Pancreas (tissue), 10 donors: ENCODE results near the gene SERTM1. TPM values are rescaled to one million over a fixed set of nuclear protein-coding genes. Genes with fewer than 3 reads are reported as not detected.

Experiments
- ATAC-seq, 4 donors: fragments of 200-7000 bp; cut with Tn5 transposase; one replicate each; pipeline versions ENCODE4 v1.8.0 to v1.9.1; 2020; ENCODE audit warnings: mild to moderate bottlenecking in 4 of 4, moderate library complexity in 4 of 4
- DNase-seq, 6 donors: peaks; one replicate each; pipeline ENCODE4 v3.0.0-alpha.2; 2020
- FAIRE-seq: peaks from 2 replicates; lab custom pipeline; 2012; peaks lifted over from hg19 to GRCh38; lab: Jason Lieb, UNC
- H3K27ac ChIP-seq, 4 donors: fragments of 200-600 bp; sonication (generic); 1 replicate in 3 of 4; 2 replicates in 1 of 4; pipeline versions ENCODE4 v1.5.0 to v1.8.0; 2020
- H3K27me3 ChIP-seq, 4 donors: fragments of 200-600 bp; one replicate each; pipeline ENCODE4 v1.8.0; 2021
- H3K36me3 ChIP-seq, 3 donors: fragments of 200-600 bp; sonication (generic) in 1 of 3; one replicate each; pipeline versions ENCODE4 v1.5.0 to v1.8.0; 2020 to 2021
- H3K4me1 ChIP-seq, 3 donors: fragments of 200-600 bp; one replicate each; pipeline ENCODE4 v1.8.0; 2021
- H3K4me3 ChIP-seq, 4 donors: fragments of 200-600 bp; sonication (generic) in 2 of 4; one replicate each; pipeline versions ENCODE4 v1.5.0 to v1.8.0; 2020 to 2021
- H3K9me3 ChIP-seq, 4 donors: fragments of 200-600 bp; one replicate each; pipeline ENCODE4 v1.8.0; 2021
- WGBS, 2 donors: extraction: QIAGEN DNeasy Blood & Tissue Kit; methylation state at CpG; one replicate each; pipeline ENCODE4 v1.1.7; 2013; 5-methylcytosine and 5-hydroxymethylcytosine counted together
- intact Hi-C, 3 donors: fragments of 100-400 bp; cut with DNase I; formaldehyde crosslinking; loops; one replicate each; pipeline versions ENCODE4 v1.11.1 to v1.14.2; 2022
- polyA plus RNA-seq, 2 donors: library from polyadenylated mRNA; stranded (reverse); fragments of 200-250 nt; gene quantifications; one replicate each; pipeline ENCODE4 v1.2.3, GENCODE V29; 2013
- total RNA-seq, 6 donors: library from RNA; stranded (reverse); fragmentation: NEBNext Ultra II Directional in 4 of 6; extraction: Animal tissue kit (Norgen Biotek cat#: 25700) in 4 of 6; gene quantifications; one replicate each; pipeline versions ENCODE4 v1.2.1 to v1.2.4, GENCODE V29; 2021 to 2023
- TF ChIP-seq, protein P1 (sequence below), 4 donors: fragments of 200-600 bp; sonication (generic) in 3 of 4; IDR thresholded peaks; one replicate each; pipeline versions ENCODE4 v1.5.0 to v1.8.0; 2021; ENCODE audit warnings: antibody characterized with exemption in 4 of 4
- donor health status: healthy with polysubstance abuse.
- donor health status: DM: no; HTN: no; CAD: no; lungs with moderate emphysema.
- donor health status: DM: no; HTN: no; CAD: no.
- donor health status: control.
- donor health status: control.
- donor health status: Bipolar disorder and iron deficiency.
- donor health status: DM: yes; HTN: yes; CAD: no.
- donor health status: DM: no; HTN: no; CAD: no.
- donor health status: DM: no; HTN: no; CAD: no.
- donor health status: DM: yes; HTN: yes; CAD: no.

SERTM1 gene
- total and polyA plus RNA-seq, 8 donors: 0.04 to 1.1 (median 0.25) TPM; not detected in 2

DNA sequence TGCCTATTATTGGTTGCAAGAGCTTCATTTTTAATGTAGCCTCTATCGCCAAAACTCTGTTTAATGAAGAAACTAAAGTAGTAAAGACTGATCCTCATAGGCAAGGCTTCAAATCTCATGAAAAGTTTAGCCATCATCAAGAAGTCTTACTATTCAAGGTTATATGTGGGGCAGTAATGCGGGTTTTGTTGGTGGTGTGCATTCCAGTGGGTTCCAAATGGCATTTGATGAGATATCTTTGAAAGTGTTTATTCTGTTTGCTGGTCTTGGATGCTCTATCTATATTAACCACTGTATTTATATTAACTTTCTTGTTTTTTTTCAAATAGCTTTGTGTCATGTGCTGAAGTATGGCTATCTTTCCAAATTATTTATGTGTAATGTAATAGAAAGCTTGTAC lies 72.2 kb downstream of the SERTM1 start:
- FAIRE-seq (no peak), DNase-seq (no peak), ATAC-seq (no peak)
- no peaks in the 10 kb centered on the region for H3K36me3 ChIP-seq
- no peaks in the 10 kb centered on the region for H3K9me3 ChIP-seq
- TF ChIP-seq, protein P1, sequence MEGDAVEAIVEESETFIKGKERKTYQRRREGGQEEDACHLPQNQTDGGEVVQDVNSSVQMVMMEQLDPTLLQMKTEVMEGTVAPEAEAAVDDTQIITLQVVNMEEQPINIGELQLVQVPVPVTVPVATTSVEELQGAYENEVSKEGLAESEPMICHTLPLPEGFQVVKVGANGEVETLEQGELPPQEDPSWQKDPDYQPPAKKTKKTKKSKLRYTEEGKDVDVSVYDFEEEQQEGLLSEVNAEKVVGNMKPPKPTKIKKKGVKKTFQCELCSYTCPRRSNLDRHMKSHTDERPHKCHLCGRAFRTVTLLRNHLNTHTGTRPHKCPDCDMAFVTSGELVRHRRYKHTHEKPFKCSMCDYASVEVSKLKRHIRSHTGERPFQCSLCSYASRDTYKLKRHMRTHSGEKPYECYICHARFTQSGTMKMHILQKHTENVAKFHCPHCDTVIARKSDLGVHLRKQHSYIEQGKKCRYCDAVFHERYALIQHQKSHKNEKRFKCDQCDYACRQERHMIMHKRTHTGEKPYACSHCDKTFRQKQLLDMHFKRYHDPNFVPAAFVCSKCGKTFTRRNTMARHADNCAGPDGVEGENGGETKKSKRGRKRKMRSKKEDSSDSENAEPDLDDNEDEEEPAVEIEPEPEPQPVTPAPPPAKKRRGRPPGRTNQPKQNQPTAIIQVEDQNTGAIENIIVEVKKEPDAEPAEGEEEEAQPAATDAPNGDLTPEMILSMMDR (IDR thresholded peaks at IDR 0.05): no peak
- intact Hi-C loops: no loop called here
- no peak overlapping the region for H3K4me3 ChIP-seq
- no peaks in the 10 kb centered on the region for H3K27me3 ChIP-seq
- 71 to 92% methylated on average over 2 of the region's 2 CpGs for WGBS, 2 donors
- no peak overlapping the region for H3K27ac ChIP-seq
- H3K4me1 ChIP-seq: no peaks in the 10 kb centered on the region

Other genes starting within 250 kb of the SERTM1 start
- under 1 TPM in 1 of 6 donors, not detected in 5; 0.12 TPM for gene CCNA1, start 241.5 kb upstream of the SERTM1 start, total RNA-seq
- gene CCNA1, start 241.5 kb upstream of the SERTM1 start, polyA plus RNA-seq: under 1 TPM in 1 of 2 donors, not detected in 1; 0.19 TPM
- gene RFXAP, start 145.2 kb downstream of the SERTM1 start, total RNA-seq: 1 to 10 TPM; 2.0 to 3.1 (median 2.3) TPM
- gene RFXAP, start 145.2 kb downstream of the SERTM1 start, polyA plus RNA-seq: 1 to 10 TPM; 1.8 to 4.1 TPM
- 1 to 10 TPM in 3 of 6 donors, under 1 TPM in 3; 0.32 to 1.6 (median 1.0) TPM for gene SMAD9, start 246.2 kb downstream of the SERTM1 start, total RNA-seq
- gene SMAD9, start 246.2 kb downstream of the SERTM1 start, polyA plus RNA-seq: 1 to 10 TPM in 1 of 2 donors, under 1 TPM in 1; 0.68 to 1.3 TPM